Stimulated activated CD4-positive, alpha-beta T cell treated with anti-CD3 and anti-CD28 coated beads, Interleukin-15, amount 100 ng/mL, for 1 hour (primary cell): ENCODE measurements around the gene RPRD1A.
A peak's percentile ranks its signal among the peaks of the same experiment; 100 is the strongest.
"Not testable (repeated sequence)": the region's sequence is repeated elsewhere in the genome, so short reads cannot be mapped to it uniquely, and the experiment has no call there.

ENCODE experiments used
- DNase-seq, 2 donors: peaks; one replicate each; pipeline ENCODE4 v3.0.0-alpha.2; 2020; ENCODE audit warnings: low read depth in 1 of 2, low spot score in 1 of 2

Gene RPRD1A, protein sequence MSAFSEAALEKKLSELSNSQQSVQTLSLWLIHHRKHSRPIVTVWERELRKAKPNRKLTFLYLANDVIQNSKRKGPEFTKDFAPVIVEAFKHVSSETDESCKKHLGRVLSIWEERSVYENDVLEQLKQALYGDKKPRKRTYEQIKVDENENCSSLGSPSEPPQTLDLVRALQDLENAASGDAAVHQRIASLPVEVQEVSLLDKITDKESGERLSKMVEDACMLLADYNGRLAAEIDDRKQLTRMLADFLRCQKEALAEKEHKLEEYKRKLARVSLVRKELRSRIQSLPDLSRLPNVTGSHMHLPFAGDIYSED

DNA sequence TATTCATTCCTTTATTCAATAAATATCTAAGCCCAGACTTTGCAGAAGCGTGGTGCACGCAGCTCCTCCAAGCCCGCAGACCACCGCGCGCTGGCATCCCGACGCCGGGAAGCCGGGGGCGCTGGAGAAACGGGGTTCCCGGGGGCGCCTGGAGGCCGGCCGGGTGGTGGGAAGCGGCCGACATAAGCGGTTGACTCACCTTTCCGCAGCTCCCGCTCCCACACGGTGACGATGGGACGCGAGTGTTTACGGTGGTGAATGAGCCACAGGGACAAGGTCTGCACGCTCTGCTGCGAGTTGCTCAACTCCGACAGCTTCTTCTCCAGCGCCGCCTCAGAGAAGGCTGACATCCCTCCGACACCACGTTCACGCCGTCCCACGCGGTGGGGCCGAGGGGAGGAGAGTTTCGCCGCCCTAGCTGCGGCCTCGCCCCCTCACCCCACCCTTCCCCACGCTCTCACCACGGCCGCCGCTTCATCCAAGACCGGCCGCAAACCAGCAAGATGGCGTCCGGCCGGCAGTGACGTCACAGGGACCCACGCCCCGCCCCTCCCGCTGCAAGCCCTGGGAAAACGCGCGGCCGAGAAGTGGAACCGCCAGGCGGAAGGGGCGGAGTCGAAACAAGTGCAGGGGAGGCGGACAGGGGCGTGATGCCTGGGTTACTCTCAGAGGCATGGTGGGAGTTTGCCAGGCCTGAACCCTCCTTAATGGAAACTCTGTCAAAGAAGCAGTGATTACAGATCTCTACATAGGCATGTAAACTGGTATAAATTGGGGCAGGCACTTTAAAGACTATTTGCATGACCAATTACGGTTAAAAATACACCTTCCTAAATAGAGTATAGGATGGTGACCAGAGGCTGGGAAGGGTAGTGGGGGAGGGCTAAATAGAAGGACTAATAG is at the start of gene RPRD1A:
RPRD1A (minus strand) TSS at position 505 of the 903 bp plus-strand sequence; CDS start at position 350, 155 bp downstream.
- DNase-seq, result peak; percentile 92 to 97

DNA sequence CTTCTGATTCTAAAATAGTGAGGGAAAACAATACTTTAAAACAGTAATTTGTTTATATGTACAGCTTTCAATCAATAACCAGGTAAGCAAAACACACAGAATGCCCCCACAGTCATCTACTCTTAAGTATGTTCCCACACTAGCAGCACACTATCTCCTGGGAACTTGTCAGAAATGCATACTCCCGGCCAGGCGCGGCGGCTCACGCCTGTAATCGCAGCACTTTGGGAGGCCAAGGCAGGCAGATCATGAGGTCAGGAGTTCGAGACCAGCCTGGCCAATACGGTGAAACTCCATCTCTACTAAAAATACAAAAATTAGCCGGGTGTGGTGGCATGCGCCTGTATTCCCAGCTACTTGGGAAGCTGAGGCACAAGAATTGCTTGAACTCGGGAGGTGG is 49.4 kb upstream of the RPRD1A start:
- DNase-seq, result not testable (repeated sequence)

DNA sequence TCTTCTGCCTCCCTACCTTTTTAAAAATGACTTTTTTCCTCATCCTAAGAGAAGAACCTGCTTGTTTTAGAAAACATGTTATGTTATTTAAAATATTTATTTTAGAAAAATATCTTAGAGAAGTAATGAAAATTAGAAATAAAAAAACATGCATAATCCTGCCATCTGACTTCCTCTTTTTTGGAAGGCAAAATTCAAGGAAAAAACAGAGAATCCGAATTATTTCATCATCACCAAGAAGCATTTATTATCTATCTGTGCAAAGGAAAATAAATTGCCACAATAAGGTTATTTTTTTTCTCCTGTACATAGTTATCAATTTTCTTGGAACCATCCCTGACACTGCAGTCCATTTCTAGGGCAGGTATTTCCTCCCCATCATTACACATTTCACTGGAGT is 47.4 kb upstream of the RPRD1A start:
- no peak for DNase-seq

DNA sequence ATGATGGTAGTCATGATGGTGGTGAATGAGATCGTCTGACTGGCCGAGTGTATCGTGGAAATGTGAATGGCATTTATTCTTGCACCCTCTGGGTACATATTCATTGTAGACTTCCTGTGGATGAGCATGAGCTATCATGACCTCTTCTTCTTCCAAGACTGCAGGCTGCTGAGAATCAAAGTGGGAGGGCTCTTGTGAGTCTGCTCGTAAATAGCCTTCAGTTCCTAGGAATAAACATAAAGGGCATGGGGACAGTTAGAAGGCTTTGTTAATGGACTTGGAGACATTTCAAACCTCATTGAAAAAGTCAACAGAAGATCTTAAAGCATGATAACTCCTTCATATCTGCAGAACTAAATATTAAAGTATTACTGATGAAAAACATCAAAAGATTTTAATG is 46.9 kb upstream of the RPRD1A start:
- DNase-seq, result no peak

DNA sequence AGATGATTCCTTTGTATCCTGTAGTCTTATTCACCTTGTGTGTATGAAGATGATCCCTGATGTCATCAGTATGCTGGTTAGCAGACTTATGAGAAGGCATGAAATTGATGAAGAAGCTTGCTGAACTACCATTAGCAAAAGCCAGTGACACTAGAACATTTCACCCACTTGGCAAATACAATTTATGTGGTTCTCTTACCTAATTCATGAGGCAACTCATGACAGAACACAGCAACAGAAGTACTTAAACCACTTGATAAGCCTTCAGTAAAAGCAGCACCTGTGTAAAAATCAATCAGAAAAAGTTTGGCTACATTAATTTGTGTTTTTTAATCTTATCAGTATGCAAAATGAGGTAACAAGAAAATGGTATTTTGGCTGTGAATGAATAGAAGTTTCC is 44.9 kb upstream of the RPRD1A start:
- DNase-seq, result no peak

DNA sequence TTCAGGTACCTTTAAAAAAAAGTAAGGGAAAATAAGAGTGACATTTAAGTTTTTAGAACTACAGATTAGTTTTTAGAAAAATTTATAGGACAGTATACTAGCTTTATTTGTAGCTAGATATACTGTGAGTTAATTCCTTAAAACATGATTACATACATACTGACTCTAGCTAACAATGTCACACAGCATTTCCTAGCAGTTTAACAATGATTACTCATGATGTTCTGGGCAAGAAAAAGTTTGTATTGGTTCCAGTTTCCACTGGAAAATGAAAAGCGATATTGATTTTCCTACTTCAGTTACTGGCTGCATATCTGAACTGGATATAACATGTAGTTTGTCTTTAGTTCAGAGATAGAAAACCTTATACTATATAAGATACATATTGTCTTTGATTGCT is 42.4 kb upstream of the RPRD1A start:
- DNase-seq, result no peak

DNA sequence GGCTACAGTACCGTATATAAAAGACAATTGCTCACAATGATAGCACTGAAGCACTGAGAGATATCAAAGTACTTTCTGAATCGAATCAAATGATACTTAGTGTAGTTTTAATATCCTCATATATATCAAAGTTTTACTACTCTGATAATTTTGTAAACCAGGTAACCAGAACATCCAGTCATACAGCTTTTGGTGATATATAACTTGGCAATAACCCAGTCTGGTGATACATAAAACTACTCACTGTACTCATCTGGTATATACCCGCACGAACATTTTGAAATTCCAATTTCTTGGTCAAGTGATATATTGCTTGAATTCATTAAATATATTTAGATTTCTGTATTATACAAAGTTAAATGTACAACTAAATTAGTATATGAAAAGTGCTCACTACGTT is 41.2 kb upstream of the RPRD1A start:
- no peak for DNase-seq

DNA sequence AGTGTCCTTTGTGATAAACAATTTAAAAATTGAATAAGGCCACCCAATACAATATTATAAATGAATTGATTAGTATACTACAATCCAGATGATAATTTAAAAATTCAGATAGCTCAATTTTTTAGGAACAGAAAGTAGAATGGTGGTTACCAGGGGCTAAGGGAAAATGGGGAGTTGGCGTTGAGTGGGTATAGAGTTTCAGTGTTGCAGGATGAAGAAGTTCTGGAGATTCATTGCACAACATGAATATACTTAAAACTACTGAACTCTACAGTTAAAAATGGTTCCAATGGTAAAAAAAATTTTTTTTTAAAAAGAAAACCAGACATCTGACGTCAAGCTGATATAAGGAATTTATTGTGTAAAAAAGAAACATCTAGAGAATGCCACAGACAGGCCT is 40.8 kb upstream of the RPRD1A start:
- DNase-seq, result no peak

DNA sequence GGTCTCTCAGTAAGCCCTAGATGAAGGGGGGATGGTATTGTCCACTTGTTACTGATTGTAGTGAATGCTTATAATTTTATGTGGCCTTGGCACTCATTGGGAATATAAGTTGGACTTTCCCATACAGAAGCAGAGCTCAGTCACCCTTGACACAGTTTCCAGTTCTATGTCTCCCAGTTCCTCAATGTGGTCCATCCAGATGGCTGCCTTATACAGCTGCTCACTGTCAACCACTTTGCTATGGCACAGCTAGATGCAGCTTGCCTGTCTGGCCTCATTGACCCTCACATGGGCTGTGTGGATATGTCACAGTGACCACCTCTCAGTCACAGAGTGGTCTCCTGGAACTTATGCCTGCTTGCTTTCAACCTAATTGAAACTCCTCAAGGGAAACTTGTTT is 40.1 kb upstream of the RPRD1A start:
- no peak for DNase-seq

DNA sequence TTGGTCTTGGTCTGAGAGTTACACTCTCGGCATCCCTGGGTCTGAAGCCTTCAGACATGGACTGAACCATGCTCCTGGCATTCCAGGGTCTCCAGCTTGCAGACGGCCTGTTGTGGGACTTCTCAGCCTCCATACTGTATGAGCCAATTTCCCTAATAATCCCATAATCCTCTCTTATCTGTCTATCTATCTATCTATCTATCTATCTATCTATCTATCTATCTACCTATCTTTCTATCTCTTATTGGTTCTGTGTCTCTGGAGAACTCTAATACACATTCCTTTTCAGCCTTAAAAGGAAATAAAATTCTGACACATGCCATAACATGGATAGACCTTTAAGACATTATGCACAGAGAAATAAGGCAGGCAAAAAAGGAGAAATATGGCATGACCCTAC is 37.4 kb upstream of the RPRD1A start:
- no peak for DNase-seq

DNA sequence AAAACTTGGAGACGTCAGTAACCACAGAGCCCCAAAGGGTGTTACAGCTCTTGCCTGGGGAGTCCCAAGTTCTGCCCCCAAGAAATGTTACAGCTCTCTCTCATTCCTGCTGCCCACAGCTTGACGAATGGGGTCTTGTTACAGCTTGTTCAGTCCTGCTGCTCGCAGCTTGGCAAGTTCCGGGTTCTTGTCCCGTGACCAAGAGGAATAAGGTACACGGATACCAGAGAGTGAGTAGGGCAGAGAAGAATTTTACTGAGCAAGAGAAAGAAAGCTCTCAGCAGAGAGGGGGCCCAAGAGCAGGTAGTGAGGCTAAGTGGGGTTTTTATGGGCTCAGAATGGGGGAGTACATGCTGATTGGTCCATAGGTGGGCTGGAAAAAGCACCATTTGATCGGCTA is 34.6 kb upstream of the RPRD1A start:
- no peak for DNase-seq

DNA sequence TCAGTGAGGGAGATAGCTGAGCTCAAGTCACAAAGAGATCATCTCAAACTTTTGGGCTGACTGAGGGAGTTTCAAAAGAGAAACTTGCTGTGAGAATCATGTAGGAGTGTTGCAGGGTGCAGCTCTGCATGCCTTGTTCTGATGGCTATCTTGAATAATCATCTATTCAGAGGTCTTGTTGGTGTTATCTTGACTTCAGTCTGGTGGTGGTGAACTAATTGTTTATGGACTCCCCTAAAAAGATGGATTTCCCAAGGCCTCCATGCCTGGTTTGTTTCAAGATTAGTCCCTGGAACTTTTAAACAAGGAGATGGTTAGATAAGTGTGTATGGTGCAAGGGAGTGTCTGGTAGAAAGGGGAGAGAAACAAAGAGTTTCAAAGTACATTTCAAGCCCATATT is 32.0 kb upstream of the RPRD1A start:
- no peak for DNase-seq

DNA sequence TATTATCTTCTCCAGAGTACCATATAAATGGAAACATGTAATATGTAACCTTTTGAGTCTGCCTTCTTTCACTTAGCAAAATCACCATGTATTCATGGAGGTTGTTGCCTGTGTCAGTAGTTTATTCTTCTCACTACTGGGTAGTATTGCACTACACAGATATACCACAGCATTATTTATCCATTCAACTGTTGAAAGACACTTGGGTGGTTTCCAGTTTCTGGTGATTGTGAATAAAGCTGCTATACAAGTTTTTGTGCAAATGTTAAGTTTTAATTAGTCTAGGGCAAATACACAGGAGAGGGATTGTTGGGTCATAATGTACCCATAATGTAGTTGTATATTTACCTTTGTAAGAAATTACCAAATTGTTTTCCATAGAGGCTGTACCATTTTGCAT is 29.6 kb upstream of the RPRD1A start:
- DNase-seq, result no peak

DNA sequence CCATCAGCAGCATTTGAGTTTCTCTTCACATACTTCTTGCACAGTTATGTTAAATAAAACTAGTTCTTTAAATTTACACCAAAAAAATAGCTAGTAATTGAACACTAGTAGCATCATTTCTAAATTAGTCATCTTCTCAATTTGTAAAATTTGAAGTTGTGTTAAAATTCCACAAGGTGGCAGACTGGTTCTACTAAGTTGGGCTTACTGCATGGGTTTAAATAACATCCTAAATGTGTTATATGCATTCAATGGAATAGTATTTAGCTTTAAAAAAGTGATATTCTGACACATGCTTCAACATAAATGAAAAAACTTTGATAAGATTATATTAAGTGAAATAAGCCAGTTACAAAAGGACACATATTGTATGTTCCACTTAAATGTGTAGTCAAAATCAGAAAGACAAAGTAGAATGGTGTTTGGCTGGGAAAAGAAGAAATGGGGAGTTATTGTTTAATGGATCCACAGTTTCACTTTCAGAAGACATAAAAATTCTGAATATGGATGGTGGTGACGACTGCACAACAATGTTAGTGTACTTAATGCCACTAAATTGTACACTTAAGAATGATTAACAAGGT is 28.7 kb upstream of the RPRD1A start:
- DNase-seq, result no peak

DNA sequence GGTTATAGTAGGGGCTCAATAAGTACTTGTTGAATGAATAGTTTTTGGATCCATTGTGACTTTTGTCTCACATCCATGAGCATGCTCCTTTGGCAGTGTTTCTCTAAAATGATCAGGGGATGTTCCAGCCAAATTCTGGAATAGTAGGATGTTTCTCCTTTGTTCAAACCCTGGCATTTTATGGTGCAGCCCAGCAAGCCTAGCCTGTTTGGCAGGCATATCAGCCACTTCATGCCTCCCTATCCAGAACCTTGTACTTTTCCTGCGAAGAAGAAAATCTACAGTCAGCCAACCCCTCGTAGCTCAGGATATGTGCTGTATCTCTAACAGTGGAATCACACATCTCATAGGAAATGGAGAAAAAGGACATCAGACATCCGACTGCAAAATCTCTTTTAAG is 27.1 kb upstream of the RPRD1A start:
- DNase-seq, result no peak

DNA sequence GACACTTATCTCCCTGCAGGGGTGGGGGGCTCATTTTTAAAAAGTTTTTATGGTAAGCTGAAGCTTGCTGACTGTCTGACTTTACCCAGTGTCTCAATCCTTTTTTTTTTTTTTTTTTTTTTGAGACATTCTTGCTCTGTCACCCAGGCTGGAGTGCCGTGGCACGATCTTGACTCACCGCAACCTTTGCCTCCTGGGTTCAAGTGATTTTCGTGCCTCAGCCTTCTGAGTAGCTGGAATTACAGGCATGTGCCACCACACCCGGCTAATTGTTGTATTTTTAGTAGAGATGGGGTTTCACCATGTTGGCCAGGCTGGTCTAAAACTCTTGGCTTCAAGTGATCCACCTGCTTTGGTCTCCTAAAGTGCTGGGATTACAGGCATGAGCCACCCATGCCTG is 24.8 kb upstream of the RPRD1A start:
- DNase-seq, result not testable (repeated sequence)

DNA sequence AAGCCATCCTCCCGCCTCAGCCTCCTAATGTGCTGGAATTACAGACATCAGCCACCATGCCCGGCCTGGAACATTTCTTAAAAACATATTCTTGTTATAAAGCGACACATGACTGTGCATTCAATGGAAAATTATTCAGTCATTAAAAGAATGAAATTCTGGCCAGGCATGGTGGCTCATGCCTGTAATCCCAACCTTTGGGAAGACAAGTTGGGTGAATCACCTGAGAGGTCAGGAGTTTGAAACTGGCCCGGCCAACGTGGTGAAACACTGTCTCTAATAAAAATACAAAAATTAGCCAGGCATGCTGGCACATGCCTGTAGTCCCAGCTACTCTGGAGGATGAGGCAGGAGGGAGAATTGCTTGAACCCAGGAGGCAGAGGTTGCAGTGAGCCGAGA is 21.6 kb upstream of the RPRD1A start:
- DNase-seq, result no peak

DNA sequence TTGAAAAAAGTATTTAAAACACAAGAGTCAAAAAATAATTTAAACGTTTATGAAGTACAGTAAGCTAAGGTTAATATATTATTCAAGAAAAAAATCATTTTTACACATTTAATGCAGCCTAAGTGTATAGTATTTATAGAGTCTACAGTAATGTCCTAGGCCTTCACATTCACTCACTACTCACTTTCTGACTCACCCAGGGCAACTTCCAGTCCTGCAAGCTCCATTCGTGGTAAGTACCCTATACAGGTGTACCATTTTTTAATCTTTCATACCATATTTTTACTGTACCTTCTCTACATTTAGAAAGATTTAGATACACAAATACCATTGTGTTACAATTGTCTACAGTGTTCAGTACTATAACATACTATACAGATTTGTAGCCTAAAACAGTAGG is 20.9 kb upstream of the RPRD1A start:
- DNase-seq, result no peak

DNA sequence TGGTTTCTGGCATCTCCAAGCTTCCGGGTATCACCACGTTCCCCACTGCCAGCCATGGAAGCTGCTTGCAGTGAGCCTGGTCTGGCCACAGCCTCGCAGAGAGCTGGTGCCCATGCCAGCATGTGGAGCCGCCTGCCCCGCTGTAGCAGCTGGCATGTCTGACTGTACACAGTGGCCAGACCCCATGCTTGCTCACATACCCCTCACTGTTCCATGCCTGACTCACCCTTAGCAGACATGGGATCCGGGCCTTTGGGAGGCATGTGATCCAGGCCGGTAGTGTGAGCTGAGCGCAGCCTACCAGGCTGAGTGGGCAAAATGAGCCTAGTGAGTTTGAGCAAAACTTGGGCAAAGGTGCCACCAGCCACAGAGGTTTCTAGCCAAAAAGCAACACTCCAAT is 18.8 kb upstream of the RPRD1A start:
- no peak for DNase-seq

DNA sequence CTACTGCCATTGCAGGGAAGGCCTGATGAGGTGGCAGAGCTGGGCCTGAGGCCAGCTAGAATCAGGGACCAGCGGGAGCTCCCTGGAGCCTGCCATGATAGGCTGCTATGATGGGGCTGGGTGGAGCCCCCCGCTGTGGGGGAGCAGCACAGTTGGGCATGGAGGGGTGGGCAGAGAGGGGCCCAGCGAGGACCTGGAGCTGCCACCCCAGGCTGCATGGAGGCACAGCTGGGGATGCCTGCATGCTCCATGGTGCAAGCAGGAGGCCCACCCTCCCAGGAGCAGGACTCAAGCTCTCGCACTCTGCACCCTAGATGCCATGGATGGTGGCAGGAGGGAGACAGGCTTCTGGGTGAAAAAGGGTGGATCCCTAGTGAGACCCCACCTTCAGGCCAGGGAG is 17.8 kb upstream of the RPRD1A start:
- no peak for DNase-seq

DNA sequence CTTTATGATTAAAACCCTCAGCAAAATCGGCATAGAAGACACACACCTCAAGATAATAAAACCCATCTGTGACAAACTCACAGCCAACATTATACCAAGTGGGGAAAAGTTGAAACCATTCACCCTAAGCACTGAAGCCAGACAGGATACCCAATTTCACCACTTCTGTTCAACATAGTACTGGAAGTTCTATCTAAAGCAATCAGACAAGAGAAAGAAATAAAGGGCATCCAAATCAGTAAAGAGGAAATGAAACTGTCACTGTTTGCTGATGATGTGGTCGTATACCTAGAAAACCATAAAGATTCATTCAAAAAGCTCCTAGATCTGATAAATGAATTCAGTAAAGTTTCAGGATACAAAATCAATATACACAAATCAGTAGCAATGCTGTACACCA is 16.4 kb upstream of the RPRD1A start:
- no peak for DNase-seq

DNA sequence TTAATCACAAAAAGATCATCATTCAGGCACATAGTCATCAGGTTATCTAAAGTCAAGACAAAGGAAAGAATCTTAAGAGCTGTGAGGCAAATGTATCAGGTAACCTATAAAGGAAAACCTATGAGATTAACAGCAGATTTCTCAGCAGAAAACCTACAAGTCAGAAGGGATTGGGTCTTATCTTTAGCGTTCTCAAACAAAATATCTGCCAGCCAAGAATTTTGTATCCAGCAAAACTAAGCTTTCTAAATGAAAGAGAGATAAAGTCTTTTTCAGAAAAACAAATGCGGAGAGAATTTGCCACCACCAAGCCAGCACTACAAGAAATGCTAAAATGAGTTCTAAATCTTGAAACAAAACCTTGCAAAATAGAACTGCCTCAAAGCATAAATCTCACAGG is 13.8 kb upstream of the RPRD1A start:
- DNase-seq, result not testable (repeated sequence)
